GM23248 (cell line): Measurements from ENCODE around the gene ANKRD11. TPM values are rescaled to one million over a fixed set of nuclear protein-coding genes. Genes with fewer than 3 reads are reported as not detected.
"Not testable (repeated sequence)": the region's sequence is repeated elsewhere in the genome, so short reads cannot be mapped to it uniquely, and the experiment has no call there.

Experiments used
- DNase-seq: peaks from one replicate; pipeline ENCODE4 v3.0.0-alpha.2; 2015
- H2AFZ ChIP-seq: fragments of 200-600 bp; sonication (generic); 2 replicates; pipeline ENCODE4 v1.6.1; 2016; ENCODE audit warnings: antibody characterized with exemption
- H3F3A ChIP-seq: fragments of 200-600 bp; sonication (generic); 2 replicates; pipeline ENCODE4 v1.6.1; 2016; ENCODE audit warnings: mild to moderate bottlenecking, antibody characterized with exemption, mixed run types; ENCODE audit not compliant: insufficient read depth
- H3K27ac ChIP-seq: fragments of 200-600 bp; sonication (generic); 2 replicates; pipeline ENCODE4 v1.5.1; 2016; ENCODE audit warnings: mild to moderate bottlenecking
- H3K27me3 ChIP-seq: fragments of 200-600 bp; sonication (generic); replicated peaks from 2 replicates; pipeline ENCODE4 v1.6.1; 2016; ENCODE audit warnings: mild to moderate bottlenecking; ENCODE audit not compliant: insufficient read depth
- H3K36me3 ChIP-seq: fragments of 200-600 bp; sonication (generic); 2 replicates; pipeline ENCODE4 v1.6.1; 2016; ENCODE audit warnings: low read depth, mild to moderate bottlenecking
- H3K4me1 ChIP-seq: fragments of 200-600 bp; sonication (generic); 2 replicates; pipeline ENCODE4 v1.6.1; 2016; ENCODE audit warnings: mild to moderate bottlenecking; ENCODE audit not compliant: insufficient read depth
- H3K4me2 ChIP-seq: fragments of 200-600 bp; sonication (generic); one replicate; pipeline ENCODE4 v1.6.1; 2016; ENCODE audit warnings: mild to moderate bottlenecking; ENCODE audit not compliant: unreplicated experiment
- H3K4me3 ChIP-seq: fragments of 200-600 bp; sonication (generic); 2 replicates; pipeline ENCODE4 v1.5.1; 2016; ENCODE audit warnings: mild to moderate bottlenecking
- H3K79me2 ChIP-seq: fragments of 200-600 bp; sonication (generic); 2 replicates; pipeline ENCODE4 v1.6.1; 2016; ENCODE audit warnings: mild to moderate bottlenecking; ENCODE audit not compliant: insufficient read depth
- H3K9ac ChIP-seq: fragments of 200-600 bp; sonication (generic); 2 replicates; pipeline ENCODE4 v1.6.1; 2016; ENCODE audit warnings: mild to moderate bottlenecking
- H3K9me2 ChIP-seq: fragments of 200-600 bp; sonication (generic); 2 replicates; pipeline ENCODE4 v1.6.1; 2016; ENCODE audit warnings: mixed run types, mild to moderate bottlenecking, moderate library complexity; ENCODE audit not compliant: insufficient read depth
- H3K9me3 ChIP-seq: fragments of 200-600 bp; sonication (generic); one replicate; pipeline ENCODE4 v1.6.1; 2017; ENCODE audit warnings: low read depth
- H4K20me1 ChIP-seq: fragments of 200-600 bp; sonication (generic); 2 replicates; pipeline ENCODE4 v1.6.0; 2016; ENCODE audit not compliant: insufficient read depth
- EZH2 ChIP-seq: fragments of 200-600 bp; sonication (generic); IDR thresholded peaks from 2 replicates; pipeline ENCODE4 v1.6.1; 2018; ENCODE audit warnings: antibody characterized with exemption, mild to moderate bottlenecking; ENCODE audit not compliant: insufficient read depth, poor library complexity, severe bottlenecking
- EZH2phosphoT487 ChIP-seq: fragments of 200-600 bp; sonication (generic); IDR thresholded peaks from 2 replicates; pipeline ENCODE4 v1.6.1; 2018; ENCODE audit warnings: antibody characterized with exemption, moderate library complexity, mild to moderate bottlenecking, low read depth; ENCODE audit not compliant: insufficient read depth
- WGBS, 2 experiments: methylation state at CpG; one replicate each; pipeline ENCODE4 v1.1.6; 2015 to 2017; ENCODE audit warnings: low lambda C conversion rate in 2 of 2, low coverage in 1 of 2; ENCODE audit errors: missing lambda C conversion rate in 2 of 2; 5-methylcytosine and 5-hydroxymethylcytosine counted together
- in situ Hi-C: fragments of 300-500 bp; cut with MboI; formaldehyde crosslinking; loops from 2 replicates; pipeline ENCODE4 v1.15.0; 2020
- polyA plus RNA-seq: library from polyadenylated mRNA; unstranded; fragments of >200 nt; fragmentation: Nextera tagmentation; extraction: Ambion mirVana; gene quantifications from 2 replicates; pipeline ENCODE4 v1.2.1, GENCODE V29; 2016
- total RNA-seq: library from RNA; depleted of rRNA; stranded (reverse); fragments of >200 nt; shearing (Covaris generic); gene quantifications from 2 replicates; pipeline ENCODE4 v1.2.3, GENCODE V29; 2014

ANKRD11 gene
- total and polyA plus RNA-seq, 2 experiments from 2014 or later, result 39.3 to 84.7 TPM

GRCh38 chr16:89431158-89431584 is 59.2 kb downstream of the ANKRD11 start:
- Histone ChIP-seq H3K4me1 (peaks cover 16% of the 10 kb centered on the region), H3F3A (peaks cover 22% of the 10 kb centered on the region), H3K27me3 (no peaks in the 10 kb centered on the region), H3K79me2 (peaks cover 95% of the 10 kb centered on the region), H2AFZ (no peak overlapping the region), H3K9ac (peak overlapping the region; percentile 66), H3K9me2 (no peaks in the 10 kb centered on the region), H3K4me2 (peak overlapping the region; percentile 45), H3K36me3 (no peaks in the 10 kb centered on the region), H4K20me1 (peaks cover 70% of the 10 kb centered on the region), H3K27ac (peak overlapping the region; percentile 85), H3K4me3 (peak overlapping the region; percentile 26), H3K9me3 (no peaks in the 10 kb centered on the region)
- DNase-seq, result peak; percentile 95
- no peak for TF ChIP-seq EZH2phosphoT487
- TF ChIP-seq EZH2, result no peak
- 8 to 9% methylated on average over 12 of the region's 12 CpGs for WGBS, 2 experiments
- in situ Hi-C loops, result no loop called here

DNA sequence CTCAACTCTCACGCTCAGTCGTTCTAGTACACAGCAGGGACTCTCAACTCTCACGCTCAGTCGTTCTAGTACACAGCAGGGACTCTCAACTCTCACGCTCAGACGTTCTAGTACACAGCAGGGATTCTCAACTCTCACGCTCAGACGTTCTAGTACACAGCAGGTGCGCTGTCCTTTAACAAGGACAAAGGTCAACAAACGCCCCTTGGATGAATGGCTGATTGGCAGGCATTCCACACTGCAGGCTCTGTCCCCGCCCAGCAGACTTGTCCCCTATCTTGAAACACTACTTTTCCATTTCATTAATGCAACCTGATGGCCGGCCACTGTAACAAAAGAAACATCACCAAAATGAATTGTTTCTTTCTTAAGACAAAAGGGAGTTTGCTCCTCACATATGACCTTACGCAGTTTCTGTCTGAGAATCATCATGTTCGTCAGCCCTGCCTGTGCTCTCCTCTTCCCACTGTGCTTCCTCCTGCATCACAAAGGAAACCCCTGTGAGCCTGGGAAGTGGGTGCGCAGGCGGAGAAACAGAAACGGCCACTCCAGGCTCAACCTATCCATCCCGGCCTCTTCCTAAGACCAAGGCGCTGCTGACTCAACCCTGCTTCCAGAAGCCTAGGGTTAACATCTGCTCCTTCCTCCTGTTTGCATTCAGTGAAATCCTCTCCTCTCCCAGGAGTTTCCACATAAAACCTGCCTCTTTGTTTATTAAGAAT is 59.8 kb downstream of the ANKRD11 start:
- Histone ChIP-seq H3K4me2 (peak overlapping the region; percentile 45), H3K79me2 (peaks cover 95% of the 10 kb centered on the region), H3K9me2 (no peaks in the 10 kb centered on the region), H3K36me3 (no peaks in the 10 kb centered on the region), H3K27me3 (no peaks in the 10 kb centered on the region), H4K20me1 (peaks cover 72% of the 10 kb centered on the region), H3F3A (peaks cover 28% of the 10 kb centered on the region), H2AFZ (no peak overlapping the region), H3K9ac (peak overlapping the region; percentile 66), H3K4me3 (peak overlapping the region; percentile 26), H3K27ac (peak overlapping the region; percentile 85), H3K4me1 (peaks cover 16% of the 10 kb centered on the region), H3K9me3 (no peaks in the 10 kb centered on the region)
- TF ChIP-seq EZH2phosphoT487 (no peak), EZH2 (no peak)
- WGBS, 2 experiments, result 79 to 84% methylated on average over 15 to 19 of the region's 19 CpGs
- in situ Hi-C loops, result no loop called here
- DNase-seq, result no peak

DNA sequence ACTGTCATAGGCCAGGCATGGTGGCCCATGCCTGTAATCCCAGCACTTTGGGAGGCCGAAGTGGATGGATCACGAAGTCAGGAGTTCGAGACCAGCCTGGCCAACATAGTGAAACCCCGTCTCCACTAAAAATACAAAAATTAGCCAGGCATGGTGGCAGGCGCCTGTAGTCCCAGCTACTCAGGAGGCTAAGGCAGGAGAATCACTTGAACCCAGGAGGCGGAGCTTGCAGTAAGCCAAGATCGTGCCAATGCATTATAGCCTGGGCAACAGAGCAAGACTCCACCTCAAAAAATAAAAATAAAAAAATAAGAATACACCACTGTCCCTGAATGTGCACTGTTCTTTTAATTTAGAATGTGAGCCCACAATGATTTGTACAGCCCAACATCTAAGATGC is 61.8 kb downstream of the ANKRD11 start:
- H3K27me3 ChIP-seq, H2AFZ ChIP-seq, H3K27ac ChIP-seq, H3K4me2 ChIP-seq, H3K9me2 ChIP-seq, DNase-seq, H3K4me3 ChIP-seq, H3K9me3 ChIP-seq, in situ Hi-C loops, H3K36me3 ChIP-seq, H3K9ac ChIP-seq: not testable (repeated sequence)
- Histone ChIP-seq H3F3A (peaks cover 35% of the 10 kb centered on the region), H3K4me1 (peaks cover 16% of the 10 kb centered on the region), H4K20me1 (peaks cover 72% of the 10 kb centered on the region), H3K79me2 (peaks cover 95% of the 10 kb centered on the region)
- 97 to 99% methylated on average over 7 of the region's 7 CpGs for WGBS, 2 experiments

GRCh38 chr16:89426736-89427530 is 63.4 kb downstream of the ANKRD11 start:
- peak; percentile 45 for DNase-seq
- H3K9me2 ChIP-seq, result no peaks in the 10 kb centered on the region
- in situ Hi-C loops, result no loop called here
- no peaks in the 10 kb centered on the region for H3K36me3 ChIP-seq
- no peak overlapping the region for H2AFZ ChIP-seq
- TF ChIP-seq EZH2 (no peak), EZH2phosphoT487 (no peak)
- peaks cover 16% of the 10 kb centered on the region for H3K4me1 ChIP-seq
- peaks cover 95% of the 10 kb centered on the region for H3K79me2 ChIP-seq
- peaks cover 71% of the 10 kb centered on the region for H4K20me1 ChIP-seq
- no peak overlapping the region for H3K9ac ChIP-seq
- WGBS, 2 experiments, result 78 to 81% methylated on average over 10 of the region's 10 CpGs
- peak overlapping the region; percentile 19 for H3K27ac ChIP-seq
- no peaks in the 10 kb centered on the region for H3K27me3 ChIP-seq
- H3K4me2 ChIP-seq, result peak overlapping the region; percentile 7
- H3F3A ChIP-seq, result peaks cover 45% of the 10 kb centered on the region
- H3K9me3 ChIP-seq, result no peaks in the 10 kb centered on the region
- H3K4me3 ChIP-seq, result no peak overlapping the region
